SKM-1 treated with dmso at 0.1 percent for 144 hours (cell line): ENCODE measurements around the gene TBP.

Experiments used
- DNase-seq: peaks from one replicate; lab custom pipeline; 2025; ENCODE audit not compliant: unreplicated experiment; lab: John Stamatoyannopoulos, UW

TBP gene

DNA sequence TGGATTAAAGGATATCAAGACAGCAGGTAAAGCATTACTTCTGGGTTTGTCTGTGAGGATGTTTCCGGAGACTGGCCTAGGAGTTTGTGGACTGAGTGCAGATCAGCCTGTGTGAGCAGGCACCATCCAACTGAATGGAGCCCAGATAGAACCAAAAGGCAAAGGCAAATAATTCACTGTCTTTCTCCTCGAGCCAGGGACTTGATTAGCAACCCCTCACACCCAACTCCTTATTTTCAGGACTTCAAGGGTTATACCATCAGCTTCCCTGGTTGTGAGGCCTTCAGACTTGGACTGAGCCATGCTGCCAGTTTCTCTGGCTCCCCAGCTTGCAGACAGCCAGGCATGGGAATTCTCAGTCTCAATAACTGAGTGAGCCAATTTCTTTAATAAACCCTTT is 20.4 kb upstream of the TBP start:
- DNase-seq = no peak

DNA sequence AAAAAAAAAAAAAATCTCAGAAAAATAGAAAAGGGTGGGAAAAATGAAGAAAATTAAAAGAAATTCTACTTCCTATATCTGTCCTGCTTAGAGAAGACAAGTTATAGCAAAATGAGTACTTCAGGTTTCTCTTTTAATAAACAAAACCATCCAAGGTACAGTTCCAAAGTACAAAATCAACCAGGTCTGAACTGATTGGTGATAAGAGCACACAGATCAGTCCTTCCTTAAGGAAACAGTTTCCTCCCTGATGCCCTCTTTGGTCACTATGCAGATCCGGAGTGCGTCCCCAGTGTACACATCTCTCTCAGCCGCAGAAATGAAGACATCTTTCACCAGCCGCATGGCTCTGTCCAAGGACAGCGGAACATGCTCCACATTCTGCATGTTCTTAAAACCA is 19.2 kb upstream of the TBP start:
- no peak for DNase-seq

DNA sequence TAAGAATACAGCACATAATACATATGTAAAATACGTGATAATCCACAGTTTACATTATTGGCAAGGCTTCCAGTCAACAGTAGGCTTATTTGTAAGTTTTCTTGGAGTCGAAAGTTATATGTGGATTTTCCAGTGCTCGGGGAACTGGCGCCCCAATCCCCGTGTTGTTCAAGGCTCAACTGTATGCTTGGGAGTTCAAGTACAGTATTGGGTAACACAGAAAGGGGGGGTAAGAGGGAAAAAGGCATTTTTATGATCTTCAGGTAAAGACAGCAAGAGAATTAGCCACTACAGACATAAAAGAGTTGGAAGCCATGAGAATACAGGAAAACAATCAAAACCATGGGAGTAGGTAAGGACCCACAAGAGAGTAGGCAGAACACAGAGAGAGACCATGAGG is 17.5 kb upstream of the TBP start:
- DNase-seq = no peak

DNA sequence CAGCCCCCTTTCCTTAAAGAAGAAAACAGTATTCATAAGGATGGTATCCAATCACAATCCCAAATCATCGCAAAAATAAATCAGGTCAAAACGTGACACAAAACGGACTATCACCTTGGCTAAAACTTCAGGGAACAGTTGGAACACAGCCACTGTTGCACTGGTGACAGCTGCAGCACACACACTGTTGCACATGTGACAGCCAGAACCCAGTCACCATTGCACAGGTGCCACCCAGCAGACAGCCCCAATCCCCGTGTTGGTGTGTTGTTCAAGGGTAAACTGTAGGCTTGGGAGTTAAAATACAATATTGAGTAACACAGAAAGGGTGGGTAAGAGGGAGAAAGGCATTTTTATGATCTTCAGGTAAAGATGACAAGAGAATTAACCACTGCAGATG is 16.8 kb upstream of the TBP start:
- no peak for DNase-seq

DNA sequence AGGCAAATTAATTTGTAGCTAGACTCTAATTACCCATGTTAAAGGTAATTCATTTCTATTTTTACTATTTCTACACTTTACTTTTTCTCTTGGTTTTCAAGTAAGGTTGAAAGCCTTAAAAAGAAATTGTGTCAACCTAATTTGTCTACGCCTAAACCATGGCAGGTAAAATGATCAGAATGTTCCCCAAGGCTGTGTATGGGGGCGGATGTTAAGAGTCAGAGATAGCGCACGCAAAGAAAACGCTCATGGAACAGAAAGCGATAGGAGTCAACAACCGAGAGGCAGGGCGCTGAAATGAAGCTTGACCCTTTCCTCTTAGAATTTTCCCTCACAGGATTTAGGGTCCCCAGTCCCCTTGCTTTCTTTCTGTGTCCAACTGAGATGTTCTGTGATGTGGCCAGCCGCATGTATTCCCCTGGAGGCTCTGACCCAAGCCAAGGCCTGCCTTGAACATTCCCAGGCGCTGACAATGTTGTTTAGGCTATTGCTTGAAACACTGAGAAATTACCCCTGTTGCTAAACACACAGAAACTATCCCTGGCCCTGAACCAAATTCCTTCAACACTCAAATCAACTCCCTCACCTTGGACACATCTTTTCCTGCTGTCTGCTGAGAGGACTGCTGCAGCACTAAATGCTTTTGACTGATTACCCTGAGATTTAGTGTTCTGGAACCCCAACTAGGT is 12.0 kb upstream of the TBP start:
- no peak for DNase-seq

DNA sequence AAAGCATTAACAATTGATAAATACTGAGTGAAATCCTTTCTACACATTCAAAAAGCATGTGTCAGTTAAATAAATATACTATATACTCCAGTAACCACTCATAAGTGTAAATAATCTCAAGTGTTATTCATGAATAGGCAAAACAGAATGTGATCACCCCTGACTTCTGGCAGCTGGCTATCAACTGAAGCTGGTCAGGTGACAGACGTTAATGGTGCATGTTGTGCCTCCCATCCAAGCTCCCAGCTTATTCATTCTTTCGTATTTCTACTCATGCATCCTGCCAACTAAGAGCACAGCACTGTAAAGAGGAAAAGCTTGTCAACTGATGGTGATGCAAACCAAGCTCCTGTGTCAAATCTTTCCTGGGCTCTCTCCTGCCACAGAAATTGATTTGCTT is 8.8 kb upstream of the TBP start:
- no peak for DNase-seq

DNA sequence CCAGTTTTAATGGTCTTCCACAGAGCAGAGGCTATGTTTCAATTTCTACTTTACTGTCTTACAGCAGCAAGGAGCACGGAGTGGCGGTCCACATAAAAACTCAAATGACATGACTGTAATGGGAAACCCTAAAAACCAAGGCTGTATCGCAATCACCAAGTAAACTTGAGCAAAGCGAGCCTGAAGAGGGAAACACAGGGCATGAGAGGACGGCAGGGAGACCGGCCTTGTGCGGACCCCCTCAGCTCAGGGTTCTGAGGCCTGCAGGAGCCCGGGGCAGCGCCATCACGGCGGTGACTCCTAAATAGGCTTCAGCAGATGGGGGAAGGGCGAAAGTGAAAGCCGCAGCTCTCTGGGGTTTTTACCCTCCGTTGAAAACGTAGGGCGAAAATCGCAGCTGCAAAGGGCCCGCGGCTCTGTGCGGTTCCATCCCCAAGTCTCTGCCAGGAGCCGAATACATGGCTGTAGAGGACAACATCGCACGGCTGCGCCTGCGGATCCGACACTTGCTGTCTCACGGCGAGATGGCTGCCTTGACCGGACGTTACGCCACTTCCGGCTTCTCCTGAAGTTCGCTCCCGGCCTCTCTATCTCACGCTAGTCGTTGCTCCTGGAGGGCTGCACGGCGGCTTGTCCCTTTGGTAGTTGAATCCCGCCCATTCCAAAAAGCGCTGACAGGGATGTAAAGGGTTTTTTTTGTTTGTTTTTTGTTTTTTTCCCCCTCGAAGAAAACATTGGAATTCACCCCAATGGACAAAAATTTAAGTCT is 1.2 kb upstream of the TBP start, which contains the start of gene PSMB1:
PSMB1 (minus strand) TSS at position 543 of the 769 bp plus-strand sequence; CDS start at position 478, 65 bp downstream.
- DNase-seq = peak; percentile 81

DNA sequence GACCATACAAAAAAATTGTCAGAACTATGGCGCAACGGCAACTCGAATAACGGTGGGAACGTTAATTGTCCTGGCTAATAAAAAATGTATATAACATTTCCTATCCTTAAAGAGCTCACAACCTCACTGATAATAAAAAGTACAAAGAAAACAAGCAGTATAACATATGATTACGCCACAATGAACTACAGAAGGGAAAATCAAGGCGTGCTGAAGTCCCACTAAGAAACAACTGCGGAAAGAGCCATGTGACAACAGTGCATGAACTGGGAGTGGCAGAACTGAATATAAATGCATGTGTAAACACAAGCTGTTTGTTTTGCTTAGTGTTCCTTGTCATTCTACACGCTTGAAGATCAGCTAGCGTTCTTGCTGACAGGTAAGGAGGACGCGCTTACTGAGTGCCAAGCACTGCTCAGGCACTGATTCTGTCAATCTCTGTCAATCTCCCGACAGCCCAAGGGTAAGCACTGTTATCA is 596 bp upstream of the TBP start:
- peak; percentile 62 for DNase-seq

DNA sequence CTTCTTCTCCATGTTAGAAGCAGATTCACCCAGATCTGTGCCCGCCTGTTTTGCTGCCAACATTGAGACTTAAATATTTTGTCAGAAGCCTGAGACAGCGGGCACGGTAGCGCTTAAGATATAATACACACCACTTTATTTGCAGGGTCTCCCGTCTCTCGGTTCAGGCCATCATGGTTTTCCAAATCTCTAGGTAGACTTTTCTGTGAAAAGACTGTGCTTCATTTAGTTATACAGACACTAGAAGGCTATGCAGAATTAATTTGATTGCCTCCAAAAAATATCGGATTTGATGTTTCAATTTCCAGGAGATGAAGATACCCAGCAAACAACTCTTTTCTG is 598 bp downstream of the TBP start:
- no peak for DNase-seq

DNA sequence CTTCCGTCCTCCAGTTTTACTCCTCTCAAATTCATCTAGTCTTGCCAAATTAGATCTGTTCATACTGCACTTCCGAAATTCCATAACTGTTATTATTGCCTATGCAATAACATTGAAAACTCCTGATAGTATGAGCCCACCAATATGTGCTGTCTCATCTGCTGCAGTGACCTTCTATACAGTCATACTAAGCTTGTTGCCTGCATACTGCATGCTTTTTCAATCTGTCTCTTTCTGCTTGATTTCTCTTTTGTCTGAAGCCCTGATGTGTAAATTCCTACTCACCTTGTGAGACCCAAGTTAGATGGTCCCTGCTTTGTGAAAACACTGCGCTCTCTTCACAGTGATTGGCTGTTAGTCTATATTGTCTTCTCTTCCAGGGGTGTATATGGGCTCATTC is 1.1 kb downstream of the TBP start:
- DNase-seq = no peak

DNA sequence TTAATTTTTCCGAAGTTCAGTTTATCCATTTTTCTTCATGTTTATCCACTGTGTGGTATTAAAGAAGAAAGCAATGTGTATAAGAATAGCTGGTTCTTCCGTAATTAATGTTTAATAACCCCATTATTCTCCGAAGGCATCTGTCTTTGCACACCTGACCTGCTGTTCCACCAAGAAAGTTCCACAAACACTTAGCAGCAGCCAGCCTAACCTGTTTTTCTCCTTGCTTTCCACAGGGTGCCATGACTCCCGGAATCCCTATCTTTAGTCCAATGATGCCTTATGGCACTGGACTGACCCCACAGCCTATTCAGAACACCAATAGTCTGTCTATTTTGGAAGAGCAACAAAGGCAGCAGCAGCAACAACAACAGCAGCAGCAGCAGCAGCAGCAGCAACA is 7.4 kb downstream of the TBP start:
- no peak for DNase-seq

DNA sequence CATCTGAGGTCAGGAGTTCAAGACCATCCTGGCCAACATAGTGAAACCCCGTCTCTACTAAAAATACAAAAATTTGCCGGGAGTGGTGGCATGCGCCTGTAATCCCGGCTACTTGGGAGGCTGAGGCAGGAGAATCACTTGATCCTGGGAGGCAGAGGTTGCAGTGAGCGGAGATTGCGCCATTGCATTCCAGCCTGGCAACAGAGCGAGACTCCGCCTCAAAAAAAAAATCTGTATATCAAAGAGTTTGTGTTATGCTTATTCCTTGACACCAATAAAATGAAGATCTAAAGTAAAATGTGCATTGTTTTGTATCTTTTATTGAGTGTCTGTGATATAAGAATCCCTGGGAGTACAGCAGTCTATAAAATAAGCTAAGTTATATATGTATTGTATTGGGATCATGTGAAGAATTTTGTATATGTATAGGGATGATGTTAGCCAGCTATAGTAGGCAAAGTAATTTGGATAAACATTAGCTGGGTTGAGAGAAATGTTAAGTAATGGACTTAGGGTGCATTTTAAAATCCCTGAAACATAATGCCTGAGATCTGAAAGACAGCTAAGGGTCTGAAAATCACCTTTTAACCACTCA is 10.9 kb downstream of the TBP start:
- no peak for DNase-seq

DNA sequence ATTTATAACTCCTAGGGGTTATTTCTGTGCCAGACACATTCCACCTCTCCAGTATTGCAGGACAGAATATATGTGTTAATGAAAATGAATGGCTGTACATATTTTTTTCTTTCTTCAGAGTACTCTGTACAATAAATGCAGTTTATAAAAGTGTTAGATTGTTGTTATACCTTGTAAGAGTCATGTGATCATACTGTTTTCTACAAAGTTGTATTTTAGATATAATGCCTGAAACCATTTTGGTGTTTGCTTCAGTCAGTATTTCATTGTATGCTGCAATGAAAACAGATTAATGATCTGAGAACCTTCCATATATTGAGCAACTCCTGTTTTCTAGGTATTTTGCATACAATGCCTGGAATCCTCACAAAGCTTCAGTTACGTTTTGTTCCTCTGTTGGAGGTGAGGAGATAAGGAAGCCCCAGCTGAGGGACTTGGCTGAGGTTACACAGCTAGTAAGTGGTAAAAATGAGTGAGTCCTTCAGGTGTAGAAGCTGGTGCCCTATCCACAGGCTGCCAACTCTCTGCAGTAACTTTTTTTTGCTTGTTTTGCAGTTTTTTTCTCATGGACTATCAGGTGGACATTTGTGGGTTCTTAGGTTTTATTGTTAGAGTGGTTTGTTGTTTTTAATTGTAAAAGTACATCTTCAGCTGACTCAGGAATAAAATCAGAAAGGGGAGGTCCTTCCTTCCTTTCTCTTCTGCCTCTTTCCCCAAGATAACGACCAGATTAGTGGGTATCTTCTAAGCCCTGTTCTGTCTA is 18.7 kb downstream of the TBP start:
- DNase-seq = no peak

DNA sequence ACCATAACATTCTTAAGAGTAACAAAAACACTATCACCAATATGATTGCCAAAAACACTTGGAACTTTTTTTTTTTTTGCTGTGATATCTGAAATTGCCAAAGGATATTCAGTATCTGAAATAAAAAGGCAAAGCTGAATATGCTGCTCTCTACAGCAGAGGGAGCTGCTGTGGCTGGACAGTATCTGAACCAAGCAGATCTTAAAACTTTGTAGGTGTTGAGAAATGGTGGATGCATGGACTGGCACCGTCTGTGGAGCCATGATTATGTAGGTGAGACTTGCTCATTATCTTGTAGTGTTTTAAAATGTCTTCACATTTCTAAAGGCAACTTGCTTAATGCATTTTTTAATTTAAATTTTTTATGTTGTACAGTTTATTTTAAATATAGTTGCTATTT is 21.1 kb downstream of the TBP start:
- no peak for DNase-seq

DNA sequence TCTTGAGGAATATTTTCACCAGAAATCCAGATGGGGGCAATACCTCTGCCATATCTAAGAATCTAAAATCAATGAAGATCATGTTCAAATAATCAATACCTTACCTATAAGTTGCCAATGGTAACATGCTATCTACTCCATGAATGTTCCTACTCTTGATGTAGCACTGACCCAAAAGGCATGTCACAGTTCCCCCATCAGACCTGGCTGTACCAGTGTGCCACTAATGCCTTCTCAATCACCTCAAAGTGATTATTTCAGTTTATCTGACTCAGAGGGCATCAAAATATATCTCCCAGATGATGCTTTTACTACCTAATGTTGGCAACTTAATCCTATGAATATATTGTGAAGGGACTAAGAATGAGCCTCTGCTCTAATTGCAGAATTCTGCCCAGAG is 24.7 kb downstream of the TBP start:
- DNase-seq = no peak

DNA sequence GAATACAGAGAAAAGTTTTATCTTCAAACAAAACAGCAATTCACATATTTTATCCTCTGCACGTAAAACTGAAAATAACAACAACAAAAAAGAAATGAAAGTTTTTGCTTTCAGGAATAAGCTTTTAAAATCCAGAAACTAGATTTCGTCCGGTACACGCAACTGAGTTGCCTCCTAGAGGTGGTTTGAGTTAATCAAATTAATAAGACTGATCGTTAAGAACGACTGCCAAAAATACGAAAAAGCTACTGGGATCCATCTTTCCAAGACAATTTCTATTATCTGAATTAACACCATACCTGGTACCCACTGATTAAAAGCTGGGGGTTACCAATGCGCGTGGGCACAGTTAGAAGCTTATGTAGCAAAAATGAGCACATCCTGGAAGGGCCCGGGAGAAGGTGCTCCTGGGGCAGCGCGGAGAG is 29.6 kb downstream of the TBP start:
- no peak for DNase-seq

DNA sequence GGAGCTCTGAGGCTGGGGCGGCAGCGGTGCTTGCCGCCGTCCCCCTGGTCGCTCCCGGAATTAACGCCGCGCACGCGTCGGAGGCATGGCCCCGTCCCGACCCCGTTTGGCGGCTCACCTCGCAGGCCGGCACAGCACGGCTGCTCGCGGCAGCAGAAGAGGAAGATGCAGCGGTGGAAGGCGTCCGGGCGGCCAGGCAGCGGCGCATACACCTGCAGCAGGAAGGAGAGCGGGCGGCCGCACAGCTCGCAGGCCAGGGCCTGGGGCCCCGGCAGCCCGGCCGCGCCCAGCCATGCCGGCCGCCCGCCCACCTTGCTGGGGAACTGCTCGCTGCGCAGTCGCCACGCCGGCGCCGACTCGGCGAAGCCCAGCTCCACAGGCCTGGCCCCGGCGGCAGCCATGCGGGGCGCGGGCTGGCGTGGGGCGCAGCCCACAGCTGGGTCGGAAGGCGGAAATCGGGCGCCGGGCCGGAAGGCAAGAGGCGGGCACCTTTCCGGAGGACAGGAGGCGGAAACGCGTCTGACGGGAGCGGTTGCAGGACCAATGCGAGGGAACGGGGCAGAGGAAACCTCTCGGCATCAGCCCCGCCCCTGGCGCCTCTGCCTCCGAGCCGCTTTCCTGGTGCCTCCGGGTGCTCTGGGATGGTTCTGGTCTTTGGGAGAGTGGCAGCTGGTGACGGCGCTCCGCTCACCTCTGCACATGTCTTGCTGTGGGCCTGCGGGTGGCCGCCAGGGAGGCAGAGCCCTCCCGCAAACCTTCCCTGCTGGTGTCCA is 30.2 kb downstream of the TBP start, which contains the start of gene PDCD2:
PDCD2 (minus strand) TSS at position 457 of the 773 bp plus-strand sequence; CDS start at position 401, 56 bp downstream.
- DNase-seq = peak; percentile 95

DNA sequence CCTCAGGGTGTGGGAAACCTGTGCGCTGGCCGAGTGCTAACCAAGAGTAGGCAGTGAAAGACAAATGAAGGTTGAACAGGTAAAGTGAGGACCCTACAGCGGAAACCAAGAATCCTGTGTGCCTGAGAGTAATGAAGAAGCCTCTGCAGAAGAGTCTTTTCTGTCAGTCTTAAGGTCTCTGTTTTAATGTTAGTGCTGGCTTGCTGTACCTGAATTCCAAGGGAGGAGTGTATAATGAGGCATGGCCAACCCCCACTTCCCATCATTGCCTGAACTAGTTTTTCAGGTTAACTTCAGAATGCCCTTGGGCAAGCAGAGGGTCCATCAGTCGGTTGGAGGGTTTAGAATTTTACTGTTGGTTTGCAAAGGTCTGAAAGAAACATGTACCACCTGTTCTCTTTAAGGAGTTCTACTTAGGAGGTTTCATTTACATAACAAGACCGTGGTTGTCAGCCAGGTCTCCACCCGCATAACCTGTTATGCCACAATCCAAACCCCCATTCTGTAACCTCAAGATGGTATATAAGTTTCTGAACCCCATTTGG is 30.9 kb downstream of the TBP start:
- no peak for DNase-seq

DNA sequence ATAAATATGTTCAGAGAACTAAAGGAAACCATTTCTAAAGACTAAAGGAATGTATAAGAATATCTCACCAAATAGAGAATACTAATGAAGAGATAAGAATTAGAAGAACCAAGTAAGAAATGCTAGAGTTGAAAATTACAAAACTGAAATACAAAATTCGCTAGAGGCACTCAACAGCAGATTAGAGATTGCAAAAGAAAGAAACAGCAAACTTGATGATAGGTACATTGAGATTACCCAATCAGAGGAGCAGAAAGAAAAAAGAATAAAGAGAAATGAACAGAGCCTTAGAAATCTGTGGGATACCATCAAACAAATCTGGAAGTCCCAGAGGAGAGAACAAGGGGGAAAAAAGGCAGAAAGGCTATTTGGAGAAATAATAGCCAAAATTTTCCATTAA is 36.6 kb downstream of the TBP start:
- DNase-seq = no peak

DNA sequence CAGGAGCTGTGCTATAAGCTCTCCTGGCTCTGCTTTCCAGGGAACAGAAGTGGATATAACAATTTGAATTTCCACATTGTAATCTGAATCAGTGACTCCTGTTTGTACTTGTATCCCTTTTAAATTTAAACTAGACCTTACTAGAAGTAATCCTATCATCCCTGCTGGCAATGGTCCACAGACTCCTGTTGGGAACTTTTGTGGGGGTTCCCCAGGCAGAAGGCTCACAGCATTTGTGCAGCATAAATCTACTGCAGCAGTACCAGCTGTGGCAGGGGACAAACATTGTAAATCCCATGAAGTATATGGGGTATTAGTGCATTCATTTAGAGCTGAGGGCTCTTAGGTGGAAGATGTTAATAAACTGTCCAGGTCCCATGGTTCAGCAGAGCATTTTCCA is 42.3 kb downstream of the TBP start:
- no peak for DNase-seq
